Thymus (tissue), 11 donors: ENCODE measurements around the gene NCAM1. TPM values are rescaled to one million over a fixed set of nuclear protein-coding genes. Genes with fewer than 3 reads are reported as not detected.
A peak's percentile ranks its signal among the peaks of the same experiment; 100 is the strongest.

ENCODE experiments used
- DNase-seq, 9 donors: peaks; one replicate each; pipeline ENCODE4 v3.0.0-alpha.2; 2013; ENCODE audit warnings: low spot score in 9 of 9, low read depth in 6 of 9, missing footprints in 1 of 9
- H3K27ac ChIP-seq, 2 donors: one replicate each; pipeline ENCODE4 v1.5.1; 2013; ENCODE audit warnings: control low read depth in 1 of 2, low read depth in 1 of 2, low read length in 1 of 2, mild to moderate bottlenecking in 1 of 2, moderate library complexity in 1 of 2
- H3K27me3 ChIP-seq, 2 donors: one replicate each; pipeline ENCODE4 v1.5.1; 2013; ENCODE audit warnings: low read length in 1 of 2; ENCODE audit not compliant: control insufficient read depth in 2 of 2, insufficient read depth in 1 of 2
- H3K36me3 ChIP-seq, 2 donors: one replicate each; pipeline ENCODE4 v1.5.1; 2013; ENCODE audit warnings: low read length in 1 of 2, mild to moderate bottlenecking in 1 of 2, moderate library complexity in 1 of 2; ENCODE audit not compliant: control insufficient read depth in 2 of 2, insufficient read depth in 2 of 2
- H3K4me1 ChIP-seq, 2 donors: one replicate each; pipeline ENCODE4 v1.5.1; 2013; ENCODE audit warnings: low read length in 2 of 2; ENCODE audit not compliant: control insufficient read depth in 2 of 2, insufficient read depth in 2 of 2
- H3K4me3 ChIP-seq, 2 donors: one replicate each; pipeline ENCODE4 v1.5.1; 2013; ENCODE audit warnings: low read length in 2 of 2, control low read depth in 1 of 2, mild to moderate bottlenecking in 1 of 2
- H3K9me3 ChIP-seq, 2 donors: one replicate each; pipeline ENCODE4 v1.5.1; 2013; ENCODE audit warnings: low read length in 1 of 2, mild to moderate bottlenecking in 1 of 2; ENCODE audit not compliant: control insufficient read depth in 2 of 2, insufficient read depth in 1 of 2
- WGBS: extraction: QIAGEN DNeasy Blood & Tissue Kit; methylation state at CpG from one replicate; pipeline ENCODE4 v1.1.7; 2013; 5-methylcytosine and 5-hydroxymethylcytosine counted together
- polyA plus RNA-seq: library from polyadenylated mRNA; stranded (reverse); fragments of 200-250 nt; gene quantifications from one replicate; pipeline ENCODE4 v1.2.3, GENCODE V29; 2013
- total RNA-seq: library from RNA; stranded (reverse); fragments of 120-200 nt; gene quantifications from one replicate; pipeline ENCODE4 v1.2.4, GENCODE V29; 2013
- donor health status: healthy.

Gene NCAM1
- total and polyA plus RNA-seq, 2 donors = 0.47 to 0.68 TPM

DNA sequence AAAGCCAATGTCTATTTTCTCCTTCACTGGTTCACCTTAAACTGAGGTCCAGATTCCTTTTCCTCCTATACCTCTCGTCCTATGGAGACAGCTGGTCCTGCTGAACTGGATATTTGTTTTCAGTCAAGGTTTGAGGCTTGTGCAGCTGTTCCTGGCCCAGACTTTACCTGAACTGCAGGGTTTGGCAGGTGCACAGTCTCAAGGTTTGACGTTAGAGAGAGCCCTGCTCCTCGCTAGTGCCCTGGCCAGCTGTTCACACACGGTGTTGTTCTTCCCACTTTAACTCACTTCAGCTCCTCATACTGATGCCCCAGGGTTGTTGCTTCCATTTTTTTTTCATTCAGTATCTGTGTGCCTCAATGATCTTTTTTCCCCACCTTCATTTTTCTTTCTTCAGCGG lies 279.2 kb downstream of the NCAM1 start:
- H3K36me3 ChIP-seq = no peaks in the 10 kb centered on the region
- H3K4me3 ChIP-seq = no peak overlapping the region
- 88% methylated on average over 5 of the region's 5 CpGs for WGBS
- peaks cover 0 to 16% of the 10 kb centered on the region in 2 donors for H3K27me3 ChIP-seq
- no peak for DNase-seq
- H3K27ac ChIP-seq = no peak overlapping the region
- H3K4me1 ChIP-seq = no peaks in the 10 kb centered on the region
- no peaks in the 10 kb centered on the region for H3K9me3 ChIP-seq

DNA sequence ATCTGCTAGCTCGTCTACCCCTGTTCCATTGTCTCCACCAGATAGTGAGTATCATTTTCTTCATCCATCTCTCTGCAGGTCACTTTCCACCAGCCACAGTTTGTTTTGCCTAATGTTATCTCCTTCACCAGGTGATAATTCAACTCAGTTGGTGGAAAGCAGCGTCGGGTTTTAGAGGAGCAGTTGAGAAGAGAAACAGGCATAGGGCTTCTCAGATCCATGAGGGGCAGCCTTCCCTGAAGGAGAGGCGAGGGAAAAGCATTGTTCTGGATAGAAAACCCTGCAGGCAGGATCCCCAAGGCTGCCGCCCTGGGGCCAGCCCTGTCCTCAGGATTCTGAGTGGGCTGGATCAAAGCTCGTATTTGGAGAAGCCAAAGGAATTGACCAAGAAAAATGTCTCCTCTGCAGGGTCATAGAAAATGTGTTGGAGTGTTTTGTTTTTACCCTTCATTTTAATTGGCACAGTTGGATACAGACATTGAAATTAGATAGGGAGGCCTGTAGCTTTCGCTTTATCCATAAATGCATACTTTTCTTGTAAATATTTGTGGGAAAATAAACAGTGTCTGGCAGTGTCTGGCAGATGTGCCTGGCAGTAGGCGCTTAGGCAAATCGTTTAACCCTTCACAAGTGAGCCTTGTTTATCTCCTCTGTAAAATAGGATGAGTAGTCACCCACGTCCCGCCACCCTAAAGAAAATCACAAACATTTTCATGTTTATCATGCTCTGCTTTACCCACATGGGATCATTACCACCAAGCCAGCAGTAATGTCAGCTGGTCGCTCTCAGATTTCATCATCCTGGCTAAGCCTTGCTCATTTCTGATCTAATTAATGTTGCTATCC lies 279.8 kb downstream of the NCAM1 start:
- Histone ChIP-seq H3K4me1 (no peaks in the 10 kb centered on the region), H3K27me3 (peaks cover 0 to 16% of the 10 kb centered on the region in 2 donors), H3K27ac (no peak overlapping the region), H3K9me3 (no peaks in the 10 kb centered on the region), H3K36me3 (no peaks in the 10 kb centered on the region), H3K4me3 (no peak overlapping the region)
- DNase-seq = no peak
- WGBS = 85% methylated on average over 12 of the region's 12 CpGs

DNA sequence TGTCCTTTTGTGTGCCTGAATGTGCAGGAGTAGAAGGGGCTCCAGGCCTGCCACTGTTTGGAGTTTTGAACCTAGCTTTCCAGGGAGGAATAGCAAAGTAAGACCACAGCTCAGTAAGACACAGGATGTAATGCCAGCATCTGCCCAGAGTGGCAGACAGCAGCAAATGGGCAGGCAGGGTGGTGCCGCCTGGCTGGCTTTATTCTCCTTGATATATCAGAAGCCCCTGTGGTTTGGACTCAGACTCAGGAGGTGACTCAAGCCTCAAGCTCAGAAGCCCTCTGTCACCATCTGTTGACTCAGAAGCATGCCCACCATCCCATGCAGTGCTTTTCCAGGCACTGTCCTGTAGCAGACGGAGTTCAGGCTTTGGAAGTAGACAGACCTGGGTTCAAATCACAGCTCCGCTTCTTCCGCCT lies 280.4 kb downstream of the NCAM1 start:
- H3K9me3 ChIP-seq = no peaks in the 10 kb centered on the region
- 98% methylated on average over 4 of the region's 4 CpGs for WGBS
- H3K4me1 ChIP-seq = no peaks in the 10 kb centered on the region
- no peaks in the 10 kb centered on the region for H3K36me3 ChIP-seq
- no peak overlapping the region for H3K27ac ChIP-seq
- no peak for DNase-seq
- H3K4me3 ChIP-seq = no peak overlapping the region
- H3K27me3 ChIP-seq = peaks cover 0 to 16% of the 10 kb centered on the region in 2 donors

DNA sequence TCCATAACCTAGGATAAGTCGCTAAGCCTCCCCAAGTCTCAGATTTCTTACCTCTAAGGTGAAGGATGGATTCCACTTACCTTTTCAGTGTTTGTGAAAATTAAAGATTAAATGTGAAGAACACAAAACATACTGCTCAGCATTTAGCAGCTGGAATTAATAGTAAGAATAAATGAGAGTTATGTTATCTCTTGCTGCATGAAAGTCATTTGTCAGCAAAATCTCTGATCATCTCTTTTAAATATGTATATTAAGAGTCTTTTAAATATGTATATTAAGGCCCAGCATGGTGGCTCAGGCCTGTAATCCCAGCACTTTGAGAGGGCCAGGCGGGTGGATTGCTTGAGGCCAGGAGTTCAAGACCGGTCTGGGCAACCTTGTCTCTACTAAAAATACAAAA lies 280.8 kb downstream of the NCAM1 start:
- Histone ChIP-seq H3K4me3 (no peak overlapping the region), H3K27me3 (peaks cover 0 to 16% of the 10 kb centered on the region in 2 donors), H3K36me3 (no peaks in the 10 kb centered on the region), H3K9me3 (no peaks in the 10 kb centered on the region), H3K4me1 (no peaks in the 10 kb centered on the region), H3K27ac (no peak overlapping the region)
- 99% methylated on average over 3 of the region's 3 CpGs for WGBS
- DNase-seq = no peak

DNA sequence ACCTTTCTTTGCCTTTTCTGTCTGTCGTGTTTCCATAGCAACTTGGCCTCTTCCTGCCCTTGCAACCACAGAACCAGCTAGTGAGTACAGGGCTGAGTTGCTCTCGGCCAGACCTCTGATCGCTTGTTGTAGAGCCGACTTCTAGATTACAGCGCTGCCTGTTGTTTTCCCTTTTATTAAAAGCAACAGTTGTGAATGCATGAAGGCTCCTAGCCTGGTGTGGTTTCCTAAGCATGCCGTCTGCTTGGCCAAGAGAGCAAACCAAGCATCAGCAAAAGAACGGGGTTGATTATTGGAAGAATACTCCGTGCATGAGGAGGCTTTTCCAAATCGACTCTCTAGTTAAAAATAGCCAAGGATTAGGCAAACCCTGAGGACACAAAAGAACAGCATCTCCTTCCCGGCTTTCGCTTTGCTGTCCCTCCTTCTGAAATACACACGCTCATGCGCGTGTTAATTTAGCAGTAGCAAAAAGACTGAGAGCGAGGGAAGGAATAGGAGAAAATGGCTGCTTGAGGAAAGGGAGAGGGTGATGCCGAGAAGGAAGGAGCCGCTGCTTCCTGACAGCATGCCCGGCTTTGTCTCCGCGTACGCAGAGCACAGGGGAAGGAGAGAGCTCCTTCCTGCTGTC lies 281.7 kb downstream of the NCAM1 start:
- peak in 3 of 9 donors; percentile 5 to 51 (median 32) for DNase-seq
- Histone ChIP-seq H3K4me3 (no peak overlapping the region), H3K27me3 (peaks cover 0 to 16% of the 10 kb centered on the region in 2 donors), H3K9me3 (no peaks in the 10 kb centered on the region), H3K4me1 (no peaks in the 10 kb centered on the region), H3K27ac (no peak overlapping the region), H3K36me3 (no peaks in the 10 kb centered on the region)
- 19% methylated on average over 21 of the region's 21 CpGs for WGBS

DNA sequence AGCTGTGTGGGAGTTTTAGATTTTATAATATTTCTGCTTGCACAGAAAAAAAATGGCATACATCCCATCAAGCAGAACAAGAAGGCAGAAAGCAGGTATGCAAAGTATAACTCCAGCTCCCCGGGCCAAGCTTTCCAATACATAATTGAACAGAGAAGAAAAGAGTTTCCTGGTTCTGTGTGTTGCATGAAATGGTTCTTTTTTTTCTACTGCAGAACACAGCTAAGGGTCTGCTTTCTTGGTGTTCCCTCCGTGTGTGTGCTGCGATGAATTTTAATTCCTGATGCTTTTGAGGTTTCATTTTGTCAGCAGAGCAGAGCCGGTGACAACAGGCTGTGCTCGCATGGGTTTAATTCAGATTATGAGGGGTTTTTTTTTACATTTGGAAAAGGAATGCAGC lies 282.5 kb downstream of the NCAM1 start:
- Histone ChIP-seq H3K4me1 (no peaks in the 10 kb centered on the region), H3K4me3 (no peak overlapping the region), H3K27ac (no peak overlapping the region), H3K27me3 (peaks cover 0 to 16% of the 10 kb centered on the region in 2 donors), H3K9me3 (no peaks in the 10 kb centered on the region), H3K36me3 (no peaks in the 10 kb centered on the region)
- no peak for DNase-seq
- 84% methylated on average over 5 of the region's 5 CpGs for WGBS

DNA sequence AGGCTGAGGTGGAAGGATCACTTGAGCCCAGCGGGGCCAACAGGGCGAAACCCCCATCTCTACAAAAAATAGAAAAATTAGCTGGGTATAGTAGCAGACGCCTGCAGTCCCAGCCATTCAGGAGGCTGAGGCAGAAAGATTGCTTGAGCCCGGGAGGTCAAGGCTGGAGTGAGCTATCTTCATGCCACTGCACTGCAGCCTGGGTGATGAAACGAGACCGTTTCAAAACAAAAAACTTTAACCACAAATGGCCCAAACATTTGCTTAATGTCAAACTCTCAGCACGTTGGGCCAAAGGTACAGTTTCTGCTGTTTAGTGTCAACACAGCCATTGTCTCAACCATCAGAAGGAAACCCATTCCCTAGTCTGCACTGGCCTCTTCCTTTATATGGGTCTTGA lies 284.0 kb downstream of the NCAM1 start:
- H3K4me3 ChIP-seq = no peak overlapping the region
- no peaks in the 10 kb centered on the region for H3K4me1 ChIP-seq
- 91% methylated on average over 7 of the region's 7 CpGs for WGBS

DNA sequence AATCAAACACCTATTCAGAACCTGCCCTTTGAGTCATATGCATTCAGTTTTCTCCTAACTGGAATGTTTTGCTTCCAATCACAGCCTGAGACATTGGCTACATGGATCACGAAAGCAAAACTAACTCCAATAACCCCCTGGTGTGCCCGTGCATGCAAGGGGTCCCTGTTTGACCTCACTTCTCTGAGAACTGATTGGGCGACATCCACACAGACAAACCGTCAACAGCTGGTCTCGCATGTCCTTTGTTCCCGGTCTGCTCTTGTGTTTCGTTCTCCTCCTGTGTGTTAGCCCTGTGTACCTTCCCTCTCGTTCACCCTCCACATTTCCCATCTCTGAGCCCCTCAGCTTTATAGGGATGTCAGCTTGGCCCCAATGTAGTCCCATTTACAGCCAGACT lies 286.0 kb downstream of the NCAM1 start:
- DNase-seq = no peak
- Histone ChIP-seq H3K27me3 (peaks cover 0 to 11% of the 10 kb centered on the region in 2 donors), H3K4me3 (no peak overlapping the region), H3K4me1 (no peaks in the 10 kb centered on the region), H3K27ac (no peak overlapping the region), H3K9me3 (no peaks in the 10 kb centered on the region), H3K36me3 (no peaks in the 10 kb centered on the region)
- WGBS = 70% methylated on average over 8 of the region's 8 CpGs

More for the DNA sequence above, 284.0 kb downstream of the NCAM1 start:
- DNase-seq = no peak
- Histone ChIP-seq H3K27ac (no peak overlapping the region), H3K36me3 (no peaks in the 10 kb centered on the region), H3K27me3 (peaks cover 0 to 16% of the 10 kb centered on the region in 2 donors), H3K9me3 (no peaks in the 10 kb centered on the region)

DNA sequence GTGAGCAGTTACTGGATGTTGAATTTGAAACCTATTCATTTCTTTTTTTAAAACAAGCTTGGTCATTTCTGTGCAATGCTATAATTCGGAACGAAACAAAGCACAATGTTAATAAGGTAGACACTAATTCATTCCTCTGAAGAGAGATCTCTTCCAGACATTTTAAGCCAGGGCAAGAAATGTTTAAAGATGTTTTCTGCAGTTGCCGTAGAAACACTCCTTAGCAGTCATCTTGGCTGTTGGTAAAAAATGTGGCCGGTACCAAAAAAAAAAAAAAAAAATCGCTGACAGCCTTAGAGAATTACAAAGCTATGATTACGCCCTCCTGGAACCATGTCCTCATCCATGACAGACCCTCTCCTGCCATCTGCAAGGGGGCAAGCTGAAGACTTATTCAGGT lies 286.7 kb downstream of the NCAM1 start:
- Histone ChIP-seq H3K27me3 (peaks cover 0 to 7% of the 10 kb centered on the region in 2 donors), H3K9me3 (no peaks in the 10 kb centered on the region), H3K27ac (no peak overlapping the region), H3K4me1 (no peaks in the 10 kb centered on the region), H3K36me3 (no peaks in the 10 kb centered on the region), H3K4me3 (no peak overlapping the region)
- no peak for DNase-seq
- 91% methylated on average over 6 of the region's 6 CpGs for WGBS
